HUES64 (cell line): Measurements from ENCODE around the gene AKAP13.
"Not testable (repeated sequence)": the region's sequence is repeated elsewhere in the genome, so short reads cannot be mapped to it uniquely, and the experiment has no call there.

Experiments
- H3K27ac ChIP-seq: 2 replicates; pipeline ENCODE4 v1.7.0; 2013; ENCODE audit warnings: low read depth, low read length, inconsistent platforms
- H3K27me3 ChIP-seq: 2 replicates; pipeline ENCODE4 v1.6.1; 2013; ENCODE audit warnings: mild to moderate bottlenecking, low read length; ENCODE audit not compliant: insufficient read depth
- H3K36me3 ChIP-seq: 2 replicates; pipeline ENCODE4 v1.6.1; 2013; ENCODE audit warnings: mild to moderate bottlenecking, low read length; ENCODE audit not compliant: insufficient read depth
- H3K4me1 ChIP-seq: 2 replicates; pipeline ENCODE4 v1.6.1; 2013; ENCODE audit warnings: mild to moderate bottlenecking, low read length, moderate library complexity; ENCODE audit not compliant: insufficient read depth
- H3K4me3 ChIP-seq: 2 replicates; pipeline ENCODE4 v1.5.1; 2013; ENCODE audit warnings: mild to moderate bottlenecking, low read length, moderate library complexity
- H3K9ac ChIP-seq: 2 replicates; pipeline ENCODE4 v1.6.1; 2013; ENCODE audit warnings: mild to moderate bottlenecking, low read depth, low read length
- H3K9me3 ChIP-seq: 2 replicates; pipeline ENCODE4 v1.6.1; 2013; ENCODE audit warnings: low read depth, low read length; ENCODE audit not compliant: insufficient read depth
- WGBS: fragments of 150-250, 120-280 bp; methylation state at CpG from one replicate; pipeline ENCODE4 v1.1.7; 2013; ENCODE audit warnings: missing lambda C conversion rate; 5-methylcytosine and 5-hydroxymethylcytosine counted together

The AKAP13 gene

GRCh38 chr15:85639752-85640381 is 259.5 kb downstream of the AKAP13 start:
- Histone ChIP-seq H3K27ac (no peak overlapping the region), H3K4me1 (peaks cover 7% of the 10 kb centered on the region; the same call in 1 of the 2 replicates), H3K9ac (no peak overlapping the region), H3K27me3 (no peaks in the 10 kb centered on the region), H3K4me3 (no peak overlapping the region), H3K36me3 (peaks cover 23% of the 10 kb centered on the region), H3K9me3 (no peaks in the 10 kb centered on the region)
- WGBS = 98% methylated on average over 3 of the region's 3 CpGs

- WGBS = 91% methylated on average over 4 of the region's 5 CpGs
- Histone ChIP-seq H3K4me3 (no peak overlapping the region), H3K36me3 (peaks cover 34% of the 10 kb centered on the region)
These were observed 261.8 kb downstream of the AKAP13 start for GRCh38 chr15:85642065-85642692.

DNA sequence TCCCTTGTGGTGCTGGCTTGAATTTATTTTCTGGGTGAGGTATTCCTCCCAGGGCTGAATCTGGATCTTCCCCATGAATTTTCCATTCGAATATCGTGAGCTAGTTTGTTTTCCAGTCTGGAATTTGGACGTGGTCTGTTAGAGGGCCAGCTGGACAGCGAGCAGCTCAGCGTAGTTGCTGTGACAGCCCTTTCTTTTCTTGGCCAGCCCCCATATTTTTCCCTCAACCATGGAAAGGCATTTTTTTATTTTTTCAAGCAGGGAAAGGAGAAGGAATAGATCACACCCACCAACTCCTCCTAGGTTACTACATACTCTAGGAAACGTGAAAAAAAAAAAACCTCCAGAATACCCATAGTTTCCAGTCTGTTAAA is 262.3 kb downstream of the AKAP13 start:
- H3K9me3 ChIP-seq = no peaks in the 10 kb centered on the region
- peaks cover 34% of the 10 kb centered on the region for H3K36me3 ChIP-seq
- no peak overlapping the region for H3K27ac ChIP-seq
- WGBS = 88% methylated on average over 6 of the region's 6 CpGs
- H3K4me1 ChIP-seq = peaks cover 7% of the 10 kb centered on the region; the same call in 1 of the 2 replicates
- no peak overlapping the region for H3K4me3 ChIP-seq
- H3K9ac ChIP-seq = no peak overlapping the region
- H3K27me3 ChIP-seq = no peaks in the 10 kb centered on the region

More at GRCh38 chr15:85642065-85642692, 261.8 kb downstream of the AKAP13 start:
- H3K27ac ChIP-seq = no peak overlapping the region
- H3K27me3 ChIP-seq = no peaks in the 10 kb centered on the region
- H3K9ac ChIP-seq = no peak overlapping the region
- peaks cover 7% of the 10 kb centered on the region; the same call in 1 of the 2 replicates for H3K4me1 ChIP-seq
- no peaks in the 10 kb centered on the region for H3K9me3 ChIP-seq

DNA sequence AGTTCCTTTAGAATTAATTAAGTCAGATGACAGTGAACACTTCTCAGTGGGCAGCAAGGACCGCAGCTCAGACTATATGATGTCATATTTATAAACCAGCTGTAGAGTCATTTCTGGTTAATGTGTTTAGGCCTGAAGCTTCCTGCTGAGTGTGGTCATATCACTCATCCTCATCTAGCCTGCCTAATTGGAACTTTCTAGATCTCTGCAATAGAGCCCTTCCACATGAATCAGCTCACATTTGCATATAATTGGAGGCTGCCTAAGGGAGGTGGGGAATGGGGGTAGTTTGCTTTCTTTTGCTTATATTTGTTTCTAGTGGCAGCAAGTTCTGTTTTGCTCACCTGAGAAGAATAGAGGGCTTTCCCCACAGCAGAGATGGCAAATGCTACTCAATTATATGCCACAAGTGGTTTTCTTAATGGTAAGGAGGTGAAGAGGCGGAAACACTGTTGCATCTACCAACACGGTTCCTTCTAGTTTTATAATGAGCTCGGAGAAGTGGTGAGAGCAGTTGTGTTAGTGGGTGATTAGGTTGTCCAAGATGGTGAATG is 266.2 kb downstream of the AKAP13 start:
- peaks cover 16% of the 10 kb centered on the region for H3K36me3 ChIP-seq
- no peak overlapping the region for H3K9ac ChIP-seq
- no peaks in the 10 kb centered on the region for H3K27me3 ChIP-seq
- no peak overlapping the region for H3K27ac ChIP-seq
- H3K4me1 ChIP-seq = no peaks in the 10 kb centered on the region
- no peaks in the 10 kb centered on the region for H3K9me3 ChIP-seq
- 97% methylated on average over 4 of the region's 4 CpGs for WGBS
- no peak overlapping the region for H3K4me3 ChIP-seq

- H3K4me3 ChIP-seq = no peak overlapping the region
- no peak overlapping the region for H3K27ac ChIP-seq
- H3K9ac ChIP-seq = no peak overlapping the region
- no peaks in the 10 kb centered on the region for H3K27me3 ChIP-seq
- no peaks in the 10 kb centered on the region for H3K9me3 ChIP-seq
- H3K4me1 ChIP-seq = no peaks in the 10 kb centered on the region
- H3K36me3 ChIP-seq = peaks cover 14% of the 10 kb centered on the region
- WGBS = 77% methylated on average over 5 of the region's 5 CpGs
These were observed 269.0 kb downstream of the AKAP13 start for GRCh38 chr15:85649372-85649771.

GRCh38 chr15:85651548-85651947 is 271.1 kb downstream of the AKAP13 start:
- H3K36me3 ChIP-seq = peaks cover 18% of the 10 kb centered on the region
- no peaks in the 10 kb centered on the region for H3K4me1 ChIP-seq
- H3K9ac ChIP-seq = no peak overlapping the region
- WGBS = 96% methylated on average over 6 of the region's 10 CpGs
- H3K27ac ChIP-seq = no peak overlapping the region
- no peak overlapping the region for H3K4me3 ChIP-seq
- H3K9me3 ChIP-seq = no peaks in the 10 kb centered on the region
- H3K27me3 ChIP-seq = no peaks in the 10 kb centered on the region

DNA sequence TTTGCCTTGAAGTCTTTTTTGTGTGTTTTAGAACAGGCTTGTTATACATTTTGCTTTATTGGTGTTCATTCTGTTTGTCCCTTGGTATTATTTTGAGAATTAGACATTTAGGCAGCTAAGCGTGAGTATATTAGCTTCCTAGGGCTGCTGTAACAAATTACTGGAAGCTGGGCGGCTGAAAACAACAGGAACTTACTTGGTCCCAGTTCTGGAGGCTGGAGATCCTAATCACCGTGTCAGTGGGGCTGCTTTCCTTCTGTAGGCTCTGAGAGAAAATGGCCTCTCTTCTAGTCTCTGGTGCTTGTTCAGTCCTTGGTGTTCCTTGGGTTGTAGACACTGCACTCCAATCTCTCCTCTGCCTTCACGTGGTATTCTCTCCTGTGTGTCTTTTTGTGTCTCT is 272.1 kb downstream of the AKAP13 start:
- Histone ChIP-seq H3K27me3 (no peaks in the 10 kb centered on the region), H3K27ac (no peak overlapping the region), H3K4me3 (no peak overlapping the region), H3K9me3 (no peaks in the 10 kb centered on the region), H3K36me3 (peaks cover 25% of the 10 kb centered on the region), H3K9ac (no peak overlapping the region), H3K4me1 (no peaks in the 10 kb centered on the region)
- 94% methylated on average over 4 of the region's 4 CpGs for WGBS

GRCh38 chr15:85657132-85657531 is 276.7 kb downstream of the AKAP13 start:
- WGBS = 100% methylated on average over 1 of the region's 1 CpG
- H3K27ac ChIP-seq = no peak overlapping the region
- no peaks in the 10 kb centered on the region for H3K9me3 ChIP-seq
- no peak overlapping the region for H3K9ac ChIP-seq
- no peak overlapping the region for H3K4me3 ChIP-seq
- H3K4me1 ChIP-seq = no peaks in the 10 kb centered on the region
- H3K27me3 ChIP-seq = no peaks in the 10 kb centered on the region
- peaks cover 42% of the 10 kb centered on the region for H3K36me3 ChIP-seq

GRCh38 chr15:85658816-85659215 is 278.4 kb downstream of the AKAP13 start:
- Histone ChIP-seq H3K4me1 (no peaks in the 10 kb centered on the region), H3K9ac (no peak overlapping the region), H3K36me3 (peaks cover 48% of the 10 kb centered on the region), H3K27ac (no peak overlapping the region), H3K4me3 (no peak overlapping the region), H3K27me3 (no peaks in the 10 kb centered on the region), H3K9me3 (no peaks in the 10 kb centered on the region)
- 92% methylated on average over 3 of the region's 3 CpGs for WGBS

- no peak overlapping the region for H3K9ac ChIP-seq
- no peaks in the 10 kb centered on the region for H3K4me1 ChIP-seq
- H3K27me3 ChIP-seq = no peaks in the 10 kb centered on the region
- H3K4me3 ChIP-seq = no peak overlapping the region
- peaks cover 50% of the 10 kb centered on the region for H3K36me3 ChIP-seq
- 95% methylated on average over 3 of the region's 3 CpGs for WGBS
- H3K9me3 ChIP-seq = no peaks in the 10 kb centered on the region
- H3K27ac ChIP-seq = no peak overlapping the region
These were observed 281.5 kb downstream of the AKAP13 start for GRCh38 chr15:85661859-85662258.

DNA sequence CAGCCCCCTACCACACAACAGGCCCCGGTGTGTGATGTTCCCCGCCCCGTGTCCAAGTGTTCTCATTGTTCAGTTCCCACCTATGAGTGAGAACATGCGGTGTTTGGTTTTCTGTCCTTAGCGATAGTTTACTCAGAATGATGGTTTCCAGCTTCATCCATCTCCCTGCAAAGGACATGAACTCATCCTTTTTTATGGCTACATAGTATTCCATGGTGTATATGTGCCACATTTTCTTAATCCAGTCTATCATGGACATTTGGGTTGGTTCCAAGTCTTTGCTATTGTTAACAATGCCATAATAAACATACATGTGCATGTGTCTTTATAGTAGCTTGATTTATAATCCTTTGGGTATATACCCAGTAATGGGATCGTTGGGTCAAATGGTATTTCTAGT is 285.3 kb downstream of the AKAP13 start:
- H3K27ac ChIP-seq, H3K9ac ChIP-seq, H3K4me1 ChIP-seq, H3K4me3 ChIP-seq, H3K27me3 ChIP-seq, H3K9me3 ChIP-seq: not testable (repeated sequence)
- peaks cover 57% of the 10 kb centered on the region for H3K36me3 ChIP-seq
- WGBS = 98% methylated on average over 6 of the region's 6 CpGs
